PC-3 (cell line): ENCODE results near the gene DALRD3. TPM values are rescaled to one million over a fixed set of nuclear protein-coding genes. Genes with fewer than 3 reads are reported as not detected.

Experiments used
- ATAC-seq: fragments of 200-7000 bp; cut with Tn5 transposase; 2 replicates; pipeline ENCODE4 v1.9.1; 2020; ENCODE audit warnings: mild to moderate bottlenecking, moderate library complexity
- BruUV-seq: library from RNA; stranded (reverse); fragments of 400-500 nt; replicated peaks from 2 replicates; lab custom pipeline; 2021; lab: Mats Ljungman, UMichigan
- CTCF ChIA-PET: fragments of 300-600 bp; sonication (Branson Sonifier 250); formaldehyde crosslinking; loops from one replicate; lab custom pipeline; 2022; ENCODE audit warnings: antibody characterized with exemption; lab: Charles Lee
- POLR2A ChIA-PET: fragments of 300-600 bp; sonication (Branson Sonifier 250); formaldehyde crosslinking; loops from one replicate; lab custom pipeline; 2022; ENCODE audit warnings: antibody characterized with exemption; ENCODE audit not compliant: unreplicated experiment; lab: Charles Lee
- DNase-seq: peaks from one replicate; pipeline ENCODE4 v3.0.0-alpha.2; 2015
- H2AFZ ChIP-seq: fragments of 300-600 bp; sonication (generic); 2 replicates; pipeline ENCODE4 v1.6.0; 2016; ENCODE audit warnings: antibody characterized with exemption, low read length
- H3F3A ChIP-seq: fragments of 300-600 bp; sonication (generic); one replicate; pipeline ENCODE4 v1.6.0; 2017; ENCODE audit warnings: antibody characterized with exemption, low read length, control low read depth, mild to moderate bottlenecking; ENCODE audit not compliant: unreplicated experiment
- H3K27ac ChIP-seq: fragments of 300-600 bp; sonication (generic); 2 replicates; pipeline ENCODE4 v1.5.1; 2016; ENCODE audit warnings: mild to moderate bottlenecking, low read length
- H3K27me3 ChIP-seq: fragments of 300-600 bp; sonication (generic); 2 replicates; pipeline ENCODE4 v1.6.1; 2016; ENCODE audit warnings: low read length, mixed read lengths
- H3K36me3 ChIP-seq: fragments of 300-600 bp; sonication (generic); 2 replicates; pipeline ENCODE4 v1.6.1; 2016; ENCODE audit warnings: low read depth, mixed run types, low read length, mixed read lengths
- H3K4me1 ChIP-seq: fragments of 300-600 bp; sonication (generic); 2 replicates; pipeline ENCODE4 v1.5.1; 2016; ENCODE audit warnings: low read length; ENCODE audit not compliant: insufficient read depth
- H3K4me2 ChIP-seq: fragments of 300-600 bp; sonication (generic); 2 replicates; pipeline ENCODE4 v1.6.0; 2016; ENCODE audit warnings: low read length
- H3K4me3 ChIP-seq: fragments of 300-600 bp; sonication (generic); 2 replicates; pipeline ENCODE4 v1.5.1; 2016; ENCODE audit warnings: mild to moderate bottlenecking, low read length, mixed read lengths
- H3K79me2 ChIP-seq: fragments of 300-600 bp; sonication (generic); 2 replicates; pipeline ENCODE4 v1.6.1; 2017; ENCODE audit warnings: low read length, mixed read lengths
- H3K9ac ChIP-seq: fragments of 300-600 bp; sonication (generic); 2 replicates; pipeline ENCODE4 v1.6.0; 2016; ENCODE audit warnings: mild to moderate bottlenecking, low read length
- H3K9me2 ChIP-seq: fragments of 300-600 bp; sonication (generic); replicated peaks from 2 replicates; pipeline ENCODE4 v1.6.1; 2016; ENCODE audit warnings: mixed run types, low read length, mixed read lengths
- H3K9me3 ChIP-seq: fragments of 300-600 bp; sonication (generic); 2 replicates; pipeline ENCODE4 v1.6.1; 2016; ENCODE audit warnings: low read length, mixed read lengths
- H4K20me1 ChIP-seq: fragments of 300-600 bp; sonication (generic); 2 replicates; pipeline ENCODE4 v1.6.1; 2016; ENCODE audit warnings: low read length, mixed read lengths
- CTCF ChIP-seq: fragments of 300-600 bp; sonication (generic); conservative IDR thresholded peaks from 2 replicates; pipeline ENCODE4 v1.5.1; 2017; ENCODE audit warnings: antibody characterized with exemption, low read depth, mild to moderate bottlenecking, low read length
- EZH2 ChIP-seq: fragments of 300-600 bp; sonication (generic); IDR thresholded peaks from one replicate; pipeline ENCODE4 v1.6.1; 2017; ENCODE audit warnings: antibody characterized with exemption, mild to moderate bottlenecking, low read length; ENCODE audit not compliant: unreplicated experiment
- EZH2phosphoT487 ChIP-seq: fragments of 300-600 bp; sonication (generic); IDR thresholded peaks from 2 replicates; pipeline ENCODE4 v1.6.1; 2018; ENCODE audit warnings: mild to moderate bottlenecking, antibody characterized with exemption, low read length, borderline replicate concordance
- intact Hi-C: fragments of 100-400 bp; cut with micrococcal nuclease; formaldehyde crosslinking; loops from 2 replicates; pipeline ENCODE4 v1.9.0; 2023
- microRNA-seq: library from miRNA; unstranded; fragments of <30 nt; microRNA quantifications from one replicate; pipeline ENCODE4 v1.1.0, GENCODE V29; 2020; ENCODE audit not compliant: unreplicated experiment
- total RNA-seq: library from RNA; depleted of rRNA; stranded (reverse); fragments of >200 nt; gene quantifications from 2 replicates; pipeline ENCODE4 v1.2.3, GENCODE V29; 2014; rRNA removed

DALRD3 gene
- total RNA-seq, 1 experiment from 2014 or later: 43.3 TPM

GRCh38 chr3:48966876-48967361 is 51.5 kb downstream of the DALRD3 start:
- no TSS peak for BruUV-seq
- Histone ChIP-seq H3K36me3 (peaks cover 48% of the 10 kb centered on the region), H3F3A (no peaks in the 10 kb centered on the region), H3K9me3 (no peaks in the 10 kb centered on the region), H3K79me2 (no peaks in the 10 kb centered on the region), H3K9me2 (no peaks in the 10 kb centered on the region), H4K20me1 (no peaks in the 10 kb centered on the region; the same call in 1 of the 2 replicates), H3K4me1 (no peaks in the 10 kb centered on the region), H3K27me3 (no peaks in the 10 kb centered on the region), H3K27ac (no peak overlapping the region), H3K4me2 (no peak overlapping the region), H2AFZ (no peak overlapping the region), H3K9ac (no peak overlapping the region), H3K4me3 (no peak overlapping the region)
- ATAC-seq: no peak
- ChIA-PET POLR2A (no interaction called here), CTCF (no interaction called here)
- DNase-seq: no peak
- no peak for TF ChIP-seq EZH2
- intact Hi-C loops: no loop called here

GRCh38 chr3:48966367-48966766 is 52.0 kb downstream of the DALRD3 start:
- ATAC-seq (no peak), DNase-seq (no peak)
- Histone ChIP-seq H2AFZ (no peak overlapping the region), H3K36me3 (peaks cover 48% of the 10 kb centered on the region), H3K9me3 (no peaks in the 10 kb centered on the region), H3K4me3 (no peak overlapping the region), H4K20me1 (no peaks in the 10 kb centered on the region; the same call in 1 of the 2 replicates), H3K4me2 (no peak overlapping the region), H3K27ac (no peak overlapping the region), H3K9me2 (no peaks in the 10 kb centered on the region), H3K79me2 (no peaks in the 10 kb centered on the region), H3K27me3 (no peaks in the 10 kb centered on the region), H3F3A (no peaks in the 10 kb centered on the region), H3K4me1 (no peaks in the 10 kb centered on the region), H3K9ac (no peak overlapping the region)
- CTCF ChIA-PET: no interaction called here
- intact Hi-C loops: no loop called here
- POLR2A ChIA-PET: interaction anchor here (0.5 kb wide), 1 partner anchor 108 kb away, joined by 3 read pairs; no protein-coding TSS in a partner anchor
- BruUV-seq: no TSS peak
- TF ChIP-seq EZH2 (no peak), EZH2phosphoT487 (no peak), CTCF (no peak)

Small RNA genes lying within 50 kb of the gene (microRNA-seq; reads per million reads assigned to microRNA genes)
- 19,260 reads per million, percentile 98 among the genes with 10 or more reads in this experiment for gene MIR191
- gene MIR425: 6,281 reads per million, percentile 94 among the genes with 10 or more reads in this experiment

Other genes starting within 250 kb of the DALRD3 start
- 68.1 and 117 TPM in 2 replicates for gene PRKAR2A, start 170.7 kb downstream of the DALRD3 start, total RNA-seq
- gene SLC25A20, start 119.7 kb downstream of the DALRD3 start, total RNA-seq: 17.7 and 19.0 TPM in 2 replicates
- gene ARIH2, start 99.7 kb downstream of the DALRD3 start, total RNA-seq: 136 and 156 TPM in 2 replicates
- gene P4HTM, start 28.3 kb downstream of the DALRD3 start, total RNA-seq: 44.5 and 50.1 TPM in 2 replicates
- 92.7 and 117 TPM in 2 replicates for gene WDR6, start 11.2 kb downstream of the DALRD3 start, total RNA-seq
- 191 and 211 TPM in 2 replicates for gene NDUFAF3, start 3.5 kb upstream of the DALRD3 start, total RNA-seq
- gene IMPDH2, start 10.8 kb upstream of the DALRD3 start, total RNA-seq: 532 and 576 TPM in 2 replicates
- gene QRICH1, start 75.5 kb upstream of the DALRD3 start, total RNA-seq: 90.2 and 124 TPM in 2 replicates
- 310 and 316 TPM in 2 replicates for gene QARS1, start 86.2 kb upstream of the DALRD3 start, total RNA-seq
- 84.4 and 86.7 TPM in 2 replicates for gene USP19, start 102.2 kb upstream of the DALRD3 start, total RNA-seq
- 240 and 365 TPM in 2 replicates for gene LAMB2, start 114.5 kb upstream of the DALRD3 start, total RNA-seq
- gene CCDC71, start 147.8 kb upstream of the DALRD3 start, total RNA-seq: 19.4 and 27.7 TPM in 2 replicates
- 24.3 and 34.4 TPM in 2 replicates for gene KLHDC8B, start 153.0 kb upstream of the DALRD3 start, total RNA-seq